GM18526 (cell line): ENCODE results near the gene KCNN4.

Experiments
- POLR2A ChIP-seq: IDR thresholded peaks from 3 replicates; pipeline ENCODE4 v1.6.1; 2011; ENCODE audit not compliant: insufficient read length; ENCODE audit errors: extremely low read depth

Gene KCNN4

GRCh38 chr19:43802216-43802951 lies 21.6 kb upstream of the KCNN4 start, which contains the start of gene LYPD5:
Gene LYPD5, minus strand, starts transcription at chr19:43802447. Its CDS starts 67 bp downstream, at chr19:43802380.
- TF ChIP-seq POLR2A = no peak

DNA sequence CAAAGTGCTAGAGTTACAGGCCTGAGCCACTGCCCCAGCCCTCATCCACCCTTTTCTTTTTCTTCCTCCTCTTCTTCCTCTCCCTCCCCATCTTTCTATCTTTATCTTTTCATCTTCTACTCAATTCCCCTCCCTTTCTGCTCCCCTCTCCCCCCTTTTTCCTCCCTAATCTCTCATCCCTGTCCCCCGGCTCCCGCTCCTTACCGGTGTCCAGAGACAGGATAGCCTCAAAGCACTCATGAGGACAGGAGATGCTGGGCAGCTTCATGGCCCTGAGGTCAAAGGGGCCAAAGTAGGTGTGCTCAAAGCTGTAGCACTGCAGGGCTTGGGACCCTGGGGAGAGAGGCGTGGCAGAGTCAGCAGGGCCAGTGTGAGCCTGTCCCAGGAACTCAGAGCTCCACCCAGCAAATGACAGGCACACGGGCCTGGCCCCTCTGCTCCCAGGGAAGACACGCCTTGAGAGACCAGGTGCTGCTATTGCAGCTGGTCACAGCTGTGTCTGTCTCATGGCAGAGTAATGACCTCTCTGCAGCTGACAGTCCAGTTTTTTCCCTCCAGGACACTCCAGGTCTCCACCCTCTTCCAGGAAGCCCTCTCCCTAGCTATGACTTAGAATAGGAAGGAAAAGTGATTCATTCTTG lies 18.8 kb upstream of the KCNN4 start:
- TF ChIP-seq POLR2A = no peak

- TF ChIP-seq POLR2A = no peak
These were observed 18.0 kb upstream of the KCNN4 start for GRCh38 chr19:43798546-43799409.

- TF ChIP-seq POLR2A = no peak
These were observed 17.3 kb upstream of the KCNN4 start for GRCh38 chr19:43798026-43798545.

DNA sequence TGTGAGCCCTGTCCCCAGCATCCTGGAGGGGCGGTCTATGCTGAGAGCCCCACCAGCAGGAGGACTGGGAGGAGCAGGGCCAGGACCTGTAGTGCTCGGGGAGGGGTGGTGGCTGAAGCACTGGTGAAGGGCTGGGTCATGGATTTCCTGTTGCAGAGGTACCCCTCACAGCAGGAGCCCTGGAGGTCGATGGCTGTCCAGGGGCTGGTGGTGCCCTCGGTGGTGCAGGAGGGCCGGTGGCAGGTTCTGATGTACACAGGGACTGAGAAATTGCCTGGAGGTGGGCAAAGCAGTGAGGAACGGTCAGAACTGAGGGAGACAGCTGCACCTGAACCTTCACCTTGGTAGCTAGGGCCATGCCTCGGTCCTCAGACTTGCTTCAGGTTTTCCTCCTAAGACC lies 16.8 kb upstream of the KCNN4 start:
- TF ChIP-seq POLR2A = no peak

DNA sequence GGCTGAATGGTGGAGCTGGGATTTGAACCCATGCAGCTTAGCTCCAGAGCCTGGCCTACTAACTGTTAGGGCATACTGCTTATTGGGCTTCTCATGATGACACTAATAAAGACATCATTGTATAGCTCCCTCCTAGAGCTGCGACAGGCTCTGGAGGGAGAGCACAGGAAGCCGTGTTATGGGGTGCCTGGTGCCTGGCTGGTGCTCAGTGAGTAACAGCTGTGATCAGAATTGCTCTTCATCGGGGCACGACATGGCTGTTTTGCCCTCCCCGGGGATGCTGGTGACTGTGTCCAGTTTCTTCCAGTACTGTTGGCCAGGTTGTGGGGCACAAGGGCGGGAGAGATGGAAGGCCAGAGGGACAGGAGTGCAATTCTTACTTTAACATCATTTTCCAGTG lies 16.3 kb upstream of the KCNN4 start:
- TF ChIP-seq POLR2A = no peak

- TF ChIP-seq POLR2A = no peak
These were observed 9.8 kb upstream of the KCNN4 start for GRCh38 chr19:43790587-43790986.

DNA sequence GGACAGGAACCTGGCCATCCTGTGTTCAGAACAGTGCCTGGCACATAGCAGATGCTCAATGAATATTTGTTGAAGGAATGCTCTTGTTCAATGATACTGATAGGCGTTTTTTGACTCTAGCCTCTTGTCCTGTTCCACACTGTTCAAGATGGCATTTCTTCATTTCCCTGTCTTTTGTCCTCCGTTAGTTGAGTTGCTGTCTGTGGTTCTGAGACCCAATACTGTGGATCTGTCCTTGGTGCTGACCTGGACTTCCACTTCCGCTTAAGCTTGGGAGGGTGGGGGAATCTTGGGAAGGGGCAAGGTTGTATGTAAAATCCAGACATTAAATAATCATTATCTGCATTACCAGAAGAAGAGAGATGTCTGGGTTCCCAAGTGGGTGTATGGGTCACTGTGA lies 8.3 kb upstream of the KCNN4 start:
- no peak for TF ChIP-seq POLR2A

DNA sequence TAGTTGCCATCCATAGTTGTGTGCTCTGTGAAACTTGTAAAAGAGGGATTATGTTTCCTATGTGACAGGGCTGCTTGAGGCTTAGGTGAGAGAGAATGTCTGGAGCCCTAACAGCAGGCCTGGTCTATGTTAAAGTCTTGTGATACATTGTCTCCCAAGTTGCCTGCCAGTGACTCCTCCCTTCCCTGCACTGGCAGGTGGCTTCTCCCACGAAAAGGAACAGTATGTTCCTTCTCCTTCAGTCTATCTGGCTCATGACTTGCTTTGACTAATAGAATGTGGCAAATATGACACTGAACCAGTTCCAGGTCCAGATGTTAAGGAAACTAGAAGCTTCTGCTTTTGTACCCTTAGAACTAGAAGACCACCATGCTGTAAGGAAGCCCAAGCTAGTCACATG lies 5.9 kb upstream of the KCNN4 start:
- TF ChIP-seq POLR2A = no peak

DNA sequence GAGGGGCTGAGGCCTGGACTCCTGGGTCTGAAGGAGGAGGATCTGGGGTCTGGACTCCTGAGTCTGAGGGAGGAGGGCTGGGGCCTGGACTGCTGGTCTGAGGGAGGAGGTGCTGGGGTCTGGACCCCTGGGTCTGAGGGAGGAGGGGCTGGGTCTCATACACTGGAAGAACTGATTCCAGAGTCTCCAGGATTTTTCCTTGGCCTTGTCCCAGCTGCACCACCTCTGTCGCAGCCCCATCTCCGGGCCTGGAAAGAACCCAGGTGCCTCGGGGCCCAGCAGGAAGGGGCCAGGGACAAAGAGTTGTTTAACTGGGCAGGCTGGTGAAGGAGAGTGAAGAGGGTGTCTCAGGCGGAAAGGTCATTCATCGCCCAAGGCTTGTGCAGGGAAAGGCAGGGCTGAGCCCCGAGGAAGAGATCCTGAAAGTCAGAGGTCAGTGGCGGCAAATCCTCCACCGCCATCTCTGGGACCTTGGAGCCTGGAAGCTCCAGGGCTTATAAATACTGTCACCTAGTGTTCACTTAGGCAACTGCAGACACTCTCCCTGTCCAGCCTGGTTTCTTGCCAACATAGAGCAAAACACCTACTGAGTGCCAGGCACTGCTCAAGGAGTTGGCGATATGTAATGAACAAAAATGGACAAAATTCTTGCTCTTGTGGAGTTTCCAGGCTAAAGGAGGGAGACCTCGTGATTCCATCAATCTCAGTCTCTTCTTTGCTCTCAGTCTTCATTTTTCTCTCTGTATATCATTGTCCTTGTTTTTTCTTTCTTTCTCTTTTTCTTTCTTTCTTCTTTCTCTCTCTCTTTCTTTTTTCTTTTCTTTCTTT lies 4.4 kb upstream of the KCNN4 start:
- TF ChIP-seq POLR2A = no peak

GRCh38 chr19:43784241-43784980 lies 3.6 kb upstream of the KCNN4 start:
- TF ChIP-seq POLR2A = no peak

- TF ChIP-seq POLR2A = no peak
These were observed 2.9 kb upstream of the KCNN4 start for GRCh38 chr19:43783636-43784035.

DNA sequence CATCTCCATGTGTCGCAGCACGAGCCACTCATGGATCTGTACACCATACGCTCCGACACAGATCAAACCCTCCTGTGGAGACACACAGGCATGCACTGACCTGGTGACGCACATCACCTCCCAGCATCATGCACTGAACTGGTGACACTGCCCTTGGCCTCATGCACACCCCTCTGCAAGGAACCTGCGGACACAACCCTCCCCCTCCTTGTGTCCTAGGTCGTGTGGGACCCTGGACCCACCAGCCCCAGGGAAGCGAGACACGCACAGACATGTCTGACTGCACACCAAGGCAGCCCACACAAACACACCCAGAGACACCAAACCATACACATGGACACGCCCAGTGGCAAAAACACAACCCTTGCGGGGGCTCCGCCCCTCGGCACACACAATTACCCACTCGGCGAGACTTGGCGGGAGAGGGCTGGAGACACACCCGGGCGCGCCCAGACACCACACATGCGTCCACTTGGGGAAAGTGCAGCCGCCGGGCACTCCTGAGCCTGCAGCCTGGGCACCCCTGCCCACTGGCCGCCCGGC lies 2.0 kb upstream of the KCNN4 start:
- TF ChIP-seq POLR2A = no peak

DNA sequence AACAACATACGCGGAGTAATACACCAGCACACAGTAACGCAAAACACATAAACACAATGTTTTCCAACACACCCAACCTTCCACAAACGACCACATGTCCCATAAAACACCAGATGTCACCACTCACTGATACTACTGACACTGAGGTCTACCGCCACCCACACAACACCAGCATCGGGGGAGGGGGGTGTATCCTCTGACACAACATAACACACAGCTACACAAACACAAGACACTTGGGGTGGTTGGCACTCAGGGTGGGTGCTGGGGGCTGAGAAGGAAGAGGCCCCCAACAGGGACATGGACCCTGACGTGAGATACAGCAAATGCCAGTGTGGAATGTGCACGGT lies 1.5 kb upstream of the KCNN4 start:
- TF ChIP-seq POLR2A = no peak
